Measurements from ENCODE around the gene ODC1.
"Not testable (repeated sequence)": the region's sequence is repeated elsewhere in the genome, so short reads cannot be mapped to it uniquely, and the experiment has no call there.

ODC1 gene

DNA sequence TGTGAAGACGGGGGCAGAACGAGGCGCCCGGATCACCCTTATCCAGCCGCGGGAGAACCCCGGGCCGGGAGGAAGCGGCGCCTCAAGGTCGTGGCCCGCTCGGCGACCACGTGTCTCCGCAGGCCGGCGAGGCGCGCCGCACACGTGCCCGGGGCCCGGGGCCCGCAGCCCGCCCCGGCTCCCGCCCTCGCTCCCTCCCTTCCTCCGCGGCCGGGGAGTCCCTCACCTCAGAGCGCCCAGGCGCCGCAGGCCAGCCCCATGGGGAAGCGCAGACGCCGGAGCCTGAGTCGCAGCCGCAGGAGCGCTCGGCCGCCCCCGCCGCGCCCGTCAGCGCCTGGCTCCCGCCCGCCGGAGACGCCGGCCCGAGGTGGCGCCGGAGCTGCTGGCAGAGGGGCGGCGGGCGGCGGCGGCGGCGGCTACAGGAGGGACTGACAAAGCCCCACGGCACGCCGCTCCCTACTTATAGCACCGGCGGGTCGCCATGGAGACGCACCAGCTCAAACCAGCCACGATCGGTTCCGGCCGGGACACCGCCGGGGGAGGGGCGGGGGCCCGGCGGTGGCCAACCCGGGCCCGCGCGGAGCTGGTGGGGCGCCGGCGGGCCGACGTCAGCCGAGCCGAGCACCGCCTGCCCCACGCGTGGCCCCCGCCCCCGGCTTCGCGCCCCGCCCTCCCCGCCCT, at the start of gene ODC1:
Gene ODC1, minus strand, starts transcription at position 433 of the 681 bp plus-strand sequence. CDS start 3,295 bp downstream, outside the sequence.
- peak; percentile 98 for DNase-seq (ENCODE audit: low spot score)

DNA sequence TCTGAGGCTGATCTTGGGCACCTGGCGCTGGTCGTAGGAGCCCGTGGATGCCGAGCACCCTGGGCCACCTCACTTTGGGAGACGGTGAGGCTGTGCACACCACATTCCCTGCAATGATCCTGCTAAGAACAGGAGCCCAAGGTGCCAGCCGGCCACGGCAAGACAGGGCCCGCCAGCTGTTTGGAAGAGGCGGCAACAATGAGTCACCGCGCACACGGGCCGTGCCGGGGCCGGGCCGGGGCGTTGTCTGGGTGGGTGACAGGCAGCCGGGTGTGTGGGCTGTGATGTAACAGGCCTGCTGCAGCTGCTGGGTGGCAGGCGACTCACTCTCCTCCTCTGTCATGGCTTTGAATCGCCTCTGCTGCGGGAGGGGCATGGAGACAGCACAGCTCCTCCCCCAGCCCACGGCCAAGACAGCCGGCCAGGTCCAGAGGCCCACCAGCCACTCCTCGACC, 49.7 kb upstream of the ODC1 start:
- peak; percentile 94 for DNase-seq (ENCODE audit: low spot score)

DNA sequence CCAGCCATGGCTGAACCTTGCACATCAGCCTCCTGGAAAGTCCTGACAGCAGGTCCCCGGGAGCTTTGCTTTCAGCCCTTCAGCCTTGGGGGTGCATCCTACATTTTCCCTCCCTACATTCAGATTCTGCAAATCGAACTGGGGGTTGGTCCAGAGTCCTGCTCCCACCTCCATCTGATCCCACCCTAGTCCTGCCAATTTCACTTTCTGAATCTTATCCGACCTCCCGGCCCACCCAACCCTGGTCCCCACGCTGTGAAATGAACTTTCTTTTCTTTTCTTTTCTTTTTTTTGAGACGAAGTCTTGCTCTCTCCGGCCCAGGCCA, 47.8 kb upstream of the ODC1 start:
- no peak for DNase-seq (ENCODE audit: low spot score)

DNA sequence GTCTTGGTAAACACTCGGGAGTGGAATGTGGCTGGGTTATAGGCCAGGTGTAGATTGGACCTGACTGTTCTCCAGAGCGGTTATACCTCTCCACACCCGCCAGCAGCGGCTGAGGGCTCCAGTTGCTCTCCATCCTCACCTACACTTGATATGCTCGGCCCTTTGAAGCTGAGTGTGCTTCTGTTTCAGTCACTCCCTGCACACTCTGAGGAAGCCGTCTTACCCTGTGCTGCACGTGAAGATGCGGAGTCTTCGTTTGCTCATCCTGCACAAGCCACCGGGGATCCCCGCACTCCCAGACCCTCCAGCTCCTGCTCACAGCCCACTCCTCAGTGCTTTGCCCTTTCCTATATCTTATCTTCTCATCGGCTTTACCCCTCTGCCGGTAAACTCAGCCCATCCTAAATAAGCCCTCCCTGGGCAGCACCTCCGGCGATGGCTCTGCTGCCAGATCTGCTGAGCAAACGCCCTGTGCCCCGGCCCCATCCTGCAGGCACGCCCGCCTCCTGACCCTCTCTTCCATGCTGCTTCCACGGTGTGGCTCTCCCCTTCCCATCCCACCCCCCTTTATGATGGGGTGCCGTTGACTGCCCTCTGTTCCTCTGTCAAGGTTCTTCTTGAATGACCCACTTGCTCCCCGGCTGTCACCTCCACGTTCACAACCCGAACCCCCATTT, 47.3 kb upstream of the ODC1 start:
- no peak for DNase-seq (ENCODE audit: low spot score)

DNA sequence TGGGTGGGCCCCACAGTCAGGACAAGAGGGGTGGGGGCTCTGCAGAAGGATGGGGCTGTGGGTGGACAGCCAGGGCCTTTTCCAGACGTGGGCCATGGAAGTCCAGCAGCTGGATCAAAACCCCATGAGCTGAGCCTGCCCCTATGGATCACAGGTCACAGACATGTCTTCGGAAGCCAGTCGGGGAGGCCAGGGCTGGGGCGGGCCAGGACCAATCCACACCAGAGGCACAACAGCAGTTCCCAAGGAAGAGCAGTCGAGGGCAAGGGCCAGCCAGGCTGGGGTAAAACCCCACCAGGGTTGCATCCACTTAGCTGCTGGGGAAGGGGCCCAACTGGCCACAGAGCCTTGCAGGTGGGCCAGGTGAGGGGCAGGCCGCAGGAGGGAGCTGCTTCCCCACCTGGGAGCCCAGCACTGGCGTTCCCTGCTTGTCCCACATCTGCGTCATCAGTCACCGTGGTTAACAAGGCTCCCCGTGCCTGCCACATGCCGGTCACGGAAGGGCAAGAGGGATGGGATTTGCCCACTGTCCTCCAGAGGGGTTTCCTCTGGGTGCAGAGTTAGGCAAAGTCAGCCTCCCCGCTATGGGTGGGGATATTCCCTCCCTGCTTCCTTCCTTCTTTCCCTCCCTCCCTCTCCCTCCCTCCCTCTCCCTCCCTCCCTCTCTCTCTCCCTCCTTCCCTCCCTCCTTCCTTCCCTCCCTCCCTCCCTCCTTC, 46.4 kb upstream of the ODC1 start:
- DNase-seq (ENCODE audit: low spot score), result no peak

DNA sequence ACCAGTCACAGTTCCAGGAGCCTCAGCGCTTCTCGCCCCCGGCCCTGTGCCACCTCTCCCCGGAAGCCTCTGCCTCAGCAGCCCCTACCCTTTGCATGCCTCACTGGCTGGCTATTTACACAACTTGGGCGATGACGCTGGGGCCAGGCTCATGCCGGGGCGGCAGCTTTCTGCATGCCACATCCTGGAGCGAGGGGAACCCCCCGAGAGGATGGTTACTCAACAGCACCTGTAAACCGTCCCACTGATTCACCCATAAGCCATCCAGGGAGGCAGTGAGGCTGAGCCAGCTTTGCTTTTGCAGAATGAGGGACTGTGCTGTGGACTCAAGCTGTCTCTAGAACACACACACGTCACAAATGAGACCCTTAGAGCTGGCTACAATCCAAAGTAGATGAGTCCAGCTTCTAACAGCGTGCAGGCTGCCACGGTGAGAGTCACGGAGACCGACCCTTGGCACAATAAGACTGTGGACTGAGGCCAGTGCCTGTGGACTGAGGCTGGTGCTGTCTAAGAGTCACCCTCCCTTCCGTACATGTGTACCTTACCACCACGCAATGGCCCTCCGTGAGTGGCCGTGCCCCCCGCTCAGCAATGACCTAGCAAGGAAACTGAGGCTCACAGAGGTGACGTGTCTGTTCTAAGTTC, 45.6 kb upstream of the ODC1 start:
- no peak for DNase-seq (ENCODE audit: low spot score)

DNA sequence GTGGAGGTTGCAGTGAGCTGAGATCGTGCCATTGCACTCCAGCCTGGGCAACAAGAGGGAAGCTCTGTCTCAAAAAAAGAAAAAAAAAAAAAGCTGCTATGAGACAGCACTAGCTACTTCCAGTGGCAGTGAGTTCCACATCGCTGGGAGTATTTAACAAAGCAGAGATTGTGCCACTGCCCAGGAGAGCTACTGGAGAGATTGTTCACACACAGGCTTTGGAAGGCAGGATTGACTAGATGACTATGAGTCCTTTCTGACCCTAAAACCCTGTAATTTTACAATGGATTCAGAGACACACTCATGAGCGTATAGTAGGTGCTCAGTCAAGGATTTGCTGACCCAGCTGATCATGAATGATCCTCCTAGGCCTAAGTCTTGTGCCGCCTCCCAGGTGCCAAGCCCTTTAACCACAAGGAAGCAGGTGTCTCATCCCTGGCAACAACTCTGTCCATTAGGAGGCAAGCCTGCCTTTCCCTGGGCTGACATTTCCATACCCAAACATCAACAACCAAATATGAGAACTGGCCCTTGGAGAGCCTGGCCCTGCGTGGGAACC, 45.0 kb upstream of the ODC1 start:
- DNase-seq (ENCODE audit: low spot score), result no peak

DNA sequence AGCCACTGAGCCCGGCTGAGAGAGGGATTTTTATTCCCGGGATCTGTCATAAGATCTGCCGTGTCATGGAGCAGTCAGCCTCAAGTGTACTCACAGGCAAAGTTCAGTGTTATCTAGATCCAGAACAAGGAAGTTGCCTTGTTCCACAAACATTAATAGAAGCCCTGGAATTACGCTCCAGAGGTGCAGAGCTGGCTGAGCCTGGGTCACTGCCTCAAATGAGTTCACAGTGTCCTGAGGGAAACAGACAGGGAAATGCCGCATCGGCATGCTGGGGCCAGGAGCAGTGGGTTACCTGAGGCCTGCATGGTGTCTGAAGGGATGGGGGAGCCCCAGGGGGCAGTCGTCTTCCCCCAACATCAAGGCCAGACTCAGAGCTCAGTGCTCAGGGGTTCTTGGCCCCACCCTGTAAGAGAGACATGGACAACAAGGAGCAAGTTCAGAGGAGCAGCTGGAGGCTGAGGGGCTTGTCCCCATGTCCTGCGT, 42.7 kb upstream of the ODC1 start:
- DNase-seq (ENCODE audit: low spot score), result no peak

DNA sequence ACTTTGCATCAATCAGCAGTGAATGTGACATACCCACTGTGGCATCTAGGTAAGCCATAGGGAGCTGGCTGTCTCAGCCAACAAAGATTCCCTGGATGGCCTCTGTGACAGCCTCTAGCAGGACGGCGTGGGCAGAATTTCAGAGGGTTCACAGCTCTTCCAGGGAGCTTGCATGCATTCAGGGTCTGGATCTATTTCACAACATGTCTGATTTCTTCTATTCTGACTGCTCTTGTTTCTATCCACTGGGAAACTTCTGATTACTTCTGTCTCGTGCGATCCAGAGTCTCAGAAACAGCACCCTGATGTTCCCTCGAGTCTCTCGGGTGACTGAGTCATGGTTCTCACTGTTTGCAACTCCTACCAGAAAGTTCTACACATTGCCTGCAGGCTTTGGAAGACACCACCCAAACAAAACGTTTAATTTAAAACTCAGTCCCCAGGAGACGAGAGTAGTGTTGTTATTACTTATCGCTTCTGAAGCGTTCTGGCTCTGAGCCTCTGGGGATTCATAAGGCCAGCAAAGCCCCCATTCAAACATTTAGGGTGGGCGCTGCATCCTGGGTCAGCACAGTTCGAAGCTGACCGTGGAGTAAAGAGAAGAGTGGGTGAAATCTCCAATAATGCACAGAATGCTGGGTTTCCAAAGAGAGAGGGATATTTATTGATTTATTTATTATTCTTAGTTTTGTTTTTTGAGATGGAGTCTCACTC, 41.9 kb upstream of the ODC1 start:
- no peak for DNase-seq (ENCODE audit: low spot score)

DNA sequence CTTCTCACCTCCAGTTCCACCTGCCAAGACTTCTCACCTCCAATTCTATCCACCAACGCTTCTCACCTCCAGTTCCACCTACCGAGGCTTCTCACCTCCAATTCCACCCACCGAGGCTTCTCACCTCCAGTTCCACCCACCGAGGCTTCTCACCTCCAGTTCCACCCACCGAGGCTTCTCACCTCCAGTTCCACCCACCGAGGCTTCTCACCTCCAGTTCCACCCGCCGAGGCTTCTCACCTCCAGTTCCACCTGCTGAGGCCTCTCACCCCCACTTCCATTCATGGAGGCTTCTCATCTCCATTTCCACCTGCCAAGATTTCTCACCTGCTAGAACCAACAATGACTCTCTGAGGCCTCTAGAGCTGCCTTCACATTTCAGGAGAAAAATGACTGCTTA, 40.0 kb upstream of the ODC1 start:
- DNase-seq (ENCODE audit: low spot score), result not testable (repeated sequence)

DNA sequence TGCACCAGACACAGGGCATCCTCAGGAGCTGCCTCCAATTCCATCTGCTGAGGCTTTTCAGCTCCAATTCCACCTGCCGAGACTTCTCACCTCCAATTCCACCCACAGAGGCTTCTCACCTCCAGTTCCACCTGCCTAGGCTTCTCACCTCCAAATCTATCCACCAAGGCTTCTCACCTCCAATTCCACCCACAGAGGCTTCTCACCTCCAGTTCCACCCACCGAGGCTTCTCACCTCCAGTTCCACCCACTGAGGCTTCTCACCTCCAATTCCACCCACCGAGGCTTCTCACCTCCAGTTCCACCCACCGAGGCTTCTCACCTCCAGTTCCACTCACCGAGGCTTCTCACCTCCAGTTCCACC, 39.6 kb upstream of the ODC1 start:
- not testable (repeated sequence) for DNase-seq (ENCODE audit: low spot score)

DNA sequence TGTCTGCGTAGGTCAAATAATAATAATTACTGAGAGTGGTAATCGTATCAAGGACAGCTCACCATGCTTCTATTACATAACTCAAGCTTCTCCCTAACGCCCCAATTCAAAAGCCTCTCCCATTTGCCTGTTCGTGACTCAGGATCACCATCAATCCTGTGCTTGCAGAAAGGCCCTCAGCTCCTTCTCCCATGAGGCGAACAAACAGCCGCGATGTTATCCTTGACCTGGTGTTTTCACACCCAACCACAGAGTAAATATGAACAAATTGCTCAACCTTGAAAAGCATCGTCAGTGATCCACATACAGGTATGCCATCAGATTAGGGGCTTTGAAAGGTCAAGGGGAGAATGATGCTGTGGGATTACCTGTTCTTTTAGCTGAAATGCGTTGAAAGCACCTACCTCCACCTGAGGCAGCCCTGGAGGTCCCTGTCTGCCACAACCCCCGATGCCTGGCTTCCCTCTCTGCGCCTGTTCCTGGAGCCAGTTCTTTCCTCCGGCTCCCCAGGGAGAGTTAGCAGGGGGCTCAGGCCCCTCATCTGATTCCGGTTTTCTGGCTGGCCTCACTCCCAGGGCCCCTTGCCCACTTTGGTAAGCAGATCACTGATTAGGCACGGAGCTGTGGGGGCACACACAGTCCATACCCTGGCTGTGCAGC, 39.1 kb upstream of the ODC1 start:
- DNase-seq (ENCODE audit: low spot score), result no peak

DNA sequence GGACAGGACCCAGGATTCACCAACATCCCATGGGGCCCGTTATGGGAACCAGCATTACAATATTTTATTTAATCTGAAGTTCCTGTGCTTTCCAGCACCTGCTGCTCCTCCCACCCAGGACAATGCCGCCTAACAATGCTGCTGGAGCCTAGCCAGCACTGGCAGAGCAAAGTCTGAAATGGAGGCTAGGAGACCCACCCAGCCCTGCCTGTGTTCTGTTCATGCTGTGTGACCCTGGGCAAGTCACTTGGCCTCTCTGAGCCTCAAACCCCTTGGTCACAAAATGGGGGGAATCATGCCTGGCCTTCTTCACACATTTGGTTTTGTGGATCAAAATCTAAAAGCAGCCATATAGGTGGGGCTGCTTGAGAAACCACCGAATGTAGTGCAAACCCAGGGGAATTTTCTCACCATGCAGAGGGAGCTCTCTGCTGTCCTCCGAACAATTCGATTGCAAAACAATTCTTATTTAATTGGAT, 38.5 kb upstream of the ODC1 start:
- no peak for DNase-seq (ENCODE audit: low spot score)

DNA sequence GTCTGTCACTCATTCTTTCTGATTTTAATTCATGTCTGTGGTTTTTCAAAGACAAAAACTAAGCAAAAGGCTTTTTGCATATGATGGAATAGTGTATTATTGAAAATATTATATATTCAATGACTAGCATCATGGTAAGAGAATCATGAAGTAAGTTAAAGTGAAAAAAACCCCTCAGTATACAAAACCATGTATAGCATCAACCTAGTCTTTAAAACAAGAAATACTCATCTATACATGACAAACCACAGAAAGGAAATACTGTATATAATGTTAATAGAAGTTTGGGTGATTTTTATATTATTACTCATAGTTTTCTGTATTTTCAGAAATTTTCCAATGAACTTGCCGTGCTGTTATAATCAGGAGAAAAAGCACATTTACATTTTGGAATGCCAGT, 38.0 kb upstream of the ODC1 start:
- no peak for DNase-seq (ENCODE audit: low spot score)

DNA sequence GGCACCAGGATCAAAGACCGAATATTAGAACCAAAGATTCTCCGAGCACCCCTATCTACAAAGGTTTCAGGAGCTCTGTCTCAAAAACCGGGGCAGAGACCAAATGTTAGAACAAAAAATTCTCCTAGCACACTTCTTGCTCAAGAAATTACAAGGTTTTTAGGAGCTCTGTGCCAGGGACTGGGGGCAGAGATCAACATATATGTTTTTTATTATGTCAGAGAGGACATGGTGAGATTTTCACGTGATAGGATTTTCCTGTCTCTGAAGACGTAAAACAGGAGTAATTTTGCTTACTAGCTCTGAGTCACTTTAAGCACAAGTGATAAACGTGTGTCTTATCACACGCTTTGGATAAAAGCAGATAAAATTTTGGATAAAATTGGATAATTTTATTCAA, 34.8 kb upstream of the ODC1 start:
- DNase-seq (ENCODE audit: low spot score), result no peak

DNA sequence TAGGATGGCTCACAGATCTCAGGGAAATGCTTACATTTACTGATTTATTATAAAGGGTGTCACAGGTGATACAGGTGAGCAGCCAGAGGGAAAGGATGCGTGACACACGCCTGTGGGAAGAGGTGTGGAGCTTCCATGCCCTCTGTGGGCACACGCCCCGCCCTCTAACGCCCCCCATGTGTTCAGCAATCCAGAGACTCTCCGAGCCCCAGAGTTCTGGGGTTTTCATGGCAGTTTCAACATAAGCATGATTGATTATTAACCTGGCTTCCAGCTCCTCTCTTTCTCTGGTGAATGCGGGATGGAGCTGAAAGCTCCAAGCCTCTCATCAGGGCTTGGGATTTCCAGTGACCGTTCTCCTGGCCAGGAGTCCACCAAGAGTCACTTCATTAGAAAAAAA, 34.3 kb upstream of the ODC1 start:
- no peak for DNase-seq (ENCODE audit: low spot score)

DNA sequence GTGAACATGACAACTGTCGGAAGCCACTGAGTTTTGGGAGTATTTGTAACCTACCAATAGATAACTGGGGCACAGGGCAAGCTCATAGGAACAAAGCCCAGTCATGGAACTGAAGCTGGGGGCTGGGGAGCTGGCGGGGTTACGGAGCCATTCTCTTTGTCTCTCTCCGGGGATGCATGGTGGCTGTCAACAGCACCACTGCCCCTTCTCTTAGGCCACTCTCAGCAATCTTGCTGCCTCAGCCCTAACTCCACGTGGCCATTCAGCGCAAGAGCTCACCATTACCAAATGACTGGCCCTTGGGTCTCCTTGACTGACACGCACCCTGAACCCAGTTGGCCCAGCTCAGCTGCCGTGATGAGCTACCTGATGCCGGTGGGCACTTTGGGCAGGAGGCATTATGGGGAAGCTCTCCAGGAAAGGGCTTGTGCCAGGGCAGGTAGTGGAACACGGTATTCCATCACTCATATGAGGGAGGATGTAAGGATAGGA, 33.6 kb upstream of the ODC1 start:
- DNase-seq (ENCODE audit: low spot score), result no peak

DNA sequence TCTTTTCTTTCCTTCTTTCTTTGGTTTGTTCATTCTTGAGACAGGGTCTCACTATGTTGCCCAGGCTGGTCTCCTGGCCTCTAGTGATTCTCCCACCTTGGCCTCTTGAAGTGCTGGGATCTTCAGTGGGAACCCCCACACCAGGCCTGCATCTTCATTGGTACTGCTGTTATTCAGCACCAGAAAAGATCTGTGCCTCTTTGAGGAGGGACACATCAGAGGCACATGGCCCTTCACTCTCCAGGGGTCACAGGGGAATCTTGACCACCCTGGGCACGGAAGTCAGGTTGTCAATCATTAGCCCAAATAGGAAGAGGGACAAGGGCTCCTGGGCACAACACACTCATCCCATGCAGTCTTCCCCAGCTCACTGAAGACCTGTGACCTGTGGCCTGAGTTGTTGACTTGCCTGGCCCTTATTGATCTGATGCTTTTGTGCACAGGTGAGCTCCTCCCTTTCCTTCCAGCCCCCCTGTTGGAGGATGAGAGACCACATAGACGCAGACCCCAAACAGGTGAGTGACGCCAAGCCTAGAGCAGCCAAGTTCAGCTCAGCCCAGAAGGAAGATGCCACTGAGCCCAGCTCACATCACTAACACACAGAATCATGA, 33.0 kb upstream of the ODC1 start:
- DNase-seq (ENCODE audit: low spot score), result no peak

DNA sequence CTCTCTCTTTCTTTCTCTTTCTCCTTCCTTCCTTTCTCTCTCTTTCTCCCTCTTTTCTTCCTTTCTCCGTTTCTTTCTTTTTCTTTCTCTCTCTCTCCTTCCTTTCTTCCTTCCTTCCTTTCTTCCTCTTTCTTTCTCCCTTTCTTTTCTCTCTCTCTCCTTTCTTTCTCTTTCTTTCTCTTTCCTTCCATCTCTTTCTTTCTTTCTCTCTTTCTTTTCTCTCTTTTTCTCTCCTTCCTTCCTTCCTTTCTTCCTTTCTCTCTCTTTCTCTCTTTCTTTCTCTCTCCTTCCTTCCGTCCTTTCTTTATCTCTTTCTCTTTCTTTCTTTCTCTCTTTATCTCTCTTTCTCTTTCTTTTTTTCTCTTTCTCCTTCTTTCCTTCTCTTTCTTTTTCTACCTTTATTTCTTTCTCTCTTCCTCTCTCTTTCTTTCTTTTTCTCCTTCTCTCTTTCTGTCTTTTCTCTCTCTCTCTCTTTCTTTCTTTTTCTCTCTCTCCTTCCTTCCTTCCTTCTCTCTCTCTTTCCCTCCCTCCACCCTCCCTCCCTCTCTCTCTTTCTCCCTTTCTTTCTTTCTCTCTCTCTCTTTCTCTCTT, 32.3 kb upstream of the ODC1 start:
- DNase-seq (ENCODE audit: low spot score), result no peak

DNA sequence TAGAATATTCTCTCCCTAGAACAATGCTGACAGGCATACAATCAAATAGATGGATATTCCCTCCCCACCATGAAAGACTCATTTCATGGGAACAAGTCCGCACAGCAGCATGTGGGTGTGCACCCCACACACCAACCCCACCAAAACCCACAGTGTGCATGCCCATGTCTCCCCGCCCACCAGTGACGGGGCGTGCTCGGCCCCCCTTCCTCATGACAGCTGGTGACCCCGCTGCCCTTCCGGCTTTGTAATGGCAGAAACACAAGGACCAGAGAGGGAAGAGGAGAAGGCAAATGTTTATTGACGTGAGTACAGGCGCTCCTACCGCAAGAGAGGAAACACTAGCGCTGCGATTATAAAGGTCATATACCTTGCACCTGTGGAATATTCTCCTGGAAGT, 30.8 kb upstream of the ODC1 start:
- no peak for DNase-seq (ENCODE audit: low spot score)
